ENCODE measurements around the gene MDGA2.

MDGA2 gene

DNA sequence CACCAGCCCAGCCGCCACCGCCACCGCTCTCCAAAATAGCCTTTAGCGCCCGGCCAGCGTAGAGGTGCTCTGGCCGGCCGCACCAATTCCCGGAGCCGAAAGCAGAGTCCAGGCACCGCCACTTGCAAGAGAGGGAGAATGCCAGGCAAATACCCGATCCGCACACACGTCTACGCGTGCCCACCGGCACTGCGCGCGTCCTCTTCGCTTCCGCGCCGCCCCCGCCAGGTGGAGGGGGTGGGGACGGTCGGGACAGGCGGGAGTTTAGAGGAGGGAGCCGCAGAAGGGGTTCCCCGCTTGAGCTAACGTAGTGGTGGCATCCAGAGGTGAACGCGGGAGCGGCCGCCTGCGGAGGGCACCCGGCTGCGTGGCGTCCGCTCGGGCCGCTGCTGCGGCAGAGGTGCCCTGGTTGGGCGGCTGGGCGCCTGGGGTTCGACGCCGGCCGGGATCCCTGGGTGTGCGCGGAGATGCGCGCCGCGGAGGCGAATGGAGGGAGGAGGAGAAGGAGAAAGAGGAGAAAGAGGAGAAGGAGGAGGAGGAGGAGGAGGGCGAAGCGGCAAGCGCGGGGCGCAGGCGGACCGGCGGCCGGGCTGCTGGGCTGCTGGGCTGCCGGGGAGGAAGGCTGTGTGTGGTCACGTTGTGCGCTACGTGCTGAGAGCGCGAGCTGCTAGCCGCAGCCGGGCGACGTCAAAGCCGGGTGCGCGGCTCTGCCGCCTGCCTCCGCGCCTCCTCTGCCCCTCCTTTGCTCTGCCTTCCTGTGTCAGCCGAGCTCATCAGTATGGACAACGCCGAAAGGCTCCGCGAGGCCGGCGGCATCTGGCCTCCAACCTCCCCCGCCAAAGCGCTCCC is at the start of gene MDGA2:
TSS of gene MDGA2 (minus strand) at position 140 of the 849 bp plus-strand sequence.
- DNase-seq (ENCODE audit: low read depth), result peak; percentile 16
- H3K4me3 ChIP-seq (ENCODE audit: low read depth, low read length), result peak within 1 kb of the TSS; percentile 17
- TF ChIP-seq, protein P1, sequence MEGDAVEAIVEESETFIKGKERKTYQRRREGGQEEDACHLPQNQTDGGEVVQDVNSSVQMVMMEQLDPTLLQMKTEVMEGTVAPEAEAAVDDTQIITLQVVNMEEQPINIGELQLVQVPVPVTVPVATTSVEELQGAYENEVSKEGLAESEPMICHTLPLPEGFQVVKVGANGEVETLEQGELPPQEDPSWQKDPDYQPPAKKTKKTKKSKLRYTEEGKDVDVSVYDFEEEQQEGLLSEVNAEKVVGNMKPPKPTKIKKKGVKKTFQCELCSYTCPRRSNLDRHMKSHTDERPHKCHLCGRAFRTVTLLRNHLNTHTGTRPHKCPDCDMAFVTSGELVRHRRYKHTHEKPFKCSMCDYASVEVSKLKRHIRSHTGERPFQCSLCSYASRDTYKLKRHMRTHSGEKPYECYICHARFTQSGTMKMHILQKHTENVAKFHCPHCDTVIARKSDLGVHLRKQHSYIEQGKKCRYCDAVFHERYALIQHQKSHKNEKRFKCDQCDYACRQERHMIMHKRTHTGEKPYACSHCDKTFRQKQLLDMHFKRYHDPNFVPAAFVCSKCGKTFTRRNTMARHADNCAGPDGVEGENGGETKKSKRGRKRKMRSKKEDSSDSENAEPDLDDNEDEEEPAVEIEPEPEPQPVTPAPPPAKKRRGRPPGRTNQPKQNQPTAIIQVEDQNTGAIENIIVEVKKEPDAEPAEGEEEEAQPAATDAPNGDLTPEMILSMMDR (conservative IDR thresholded peaks at IDR 0.05; ENCODE audit: low read depth, low read length), result no peak

DNA sequence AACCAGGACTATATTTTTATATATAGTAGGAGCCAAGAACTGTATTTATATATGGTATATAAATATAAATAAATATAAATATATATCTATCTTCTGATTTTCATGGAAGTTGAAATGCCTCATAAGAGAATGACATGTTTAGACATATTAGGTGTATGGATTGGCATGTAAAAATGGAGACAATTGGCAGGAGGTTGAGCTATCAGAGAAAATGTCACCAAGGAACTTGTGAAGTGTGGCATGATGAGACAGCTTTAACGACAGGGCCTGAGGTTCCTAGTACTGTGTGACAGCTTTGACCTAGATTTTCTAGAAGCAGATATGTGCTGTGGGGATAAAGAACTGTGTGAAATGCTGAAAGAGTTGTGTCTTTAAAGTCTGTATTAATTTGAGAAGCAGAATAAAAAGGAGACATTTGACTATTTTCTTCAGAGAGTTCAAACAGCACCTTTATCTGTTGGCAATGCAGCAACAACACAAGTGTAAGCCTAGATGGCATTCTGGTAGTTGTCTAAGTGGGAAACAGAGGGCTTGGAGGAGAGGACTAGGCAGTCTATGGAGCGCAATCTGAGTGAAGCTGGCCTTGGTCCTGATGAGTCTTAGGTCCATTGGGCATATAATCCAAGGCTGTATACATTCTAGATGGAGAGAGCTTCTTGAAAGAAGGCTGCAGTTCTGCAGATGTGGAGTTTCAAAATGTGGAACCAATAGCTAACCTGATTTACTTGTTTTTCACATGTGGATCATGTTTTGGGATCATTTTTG is 47.7 kb upstream of the MDGA2 start:
- no peak for DNase-seq (ENCODE audit: low read depth)
- TF ChIP-seq, protein P1 (conservative IDR thresholded peaks at IDR 0.05; ENCODE audit: low read depth, low read length), result no peak
- H3K4me3 ChIP-seq (ENCODE audit: low read depth, low read length), result no peak overlapping the region

DNA sequence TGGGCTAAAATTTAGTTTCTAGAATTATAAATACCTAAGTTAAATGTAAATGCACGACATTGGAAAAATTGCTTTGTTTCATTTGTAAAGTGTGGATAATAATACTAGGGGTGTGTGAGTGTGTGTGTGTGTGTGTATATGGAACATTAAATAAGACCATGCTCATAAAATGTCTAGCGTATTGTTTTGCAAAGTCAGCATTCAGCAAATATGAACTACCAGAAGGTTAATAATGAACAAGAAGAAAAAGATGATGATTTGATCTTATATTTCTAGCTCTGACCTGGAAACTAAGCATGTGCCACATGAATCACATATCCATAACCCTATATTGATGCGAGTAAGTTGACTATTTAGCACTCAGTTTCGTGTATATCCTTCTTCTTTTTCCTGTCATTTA is 44.9 kb upstream of the MDGA2 start:
- DNase-seq (ENCODE audit: low read depth), result no peak
- H3K4me3 ChIP-seq (ENCODE audit: low read depth, low read length), result no peak overlapping the region
- TF ChIP-seq, protein P1 (conservative IDR thresholded peaks at IDR 0.05; ENCODE audit: low read depth, low read length), result no peak

DNA sequence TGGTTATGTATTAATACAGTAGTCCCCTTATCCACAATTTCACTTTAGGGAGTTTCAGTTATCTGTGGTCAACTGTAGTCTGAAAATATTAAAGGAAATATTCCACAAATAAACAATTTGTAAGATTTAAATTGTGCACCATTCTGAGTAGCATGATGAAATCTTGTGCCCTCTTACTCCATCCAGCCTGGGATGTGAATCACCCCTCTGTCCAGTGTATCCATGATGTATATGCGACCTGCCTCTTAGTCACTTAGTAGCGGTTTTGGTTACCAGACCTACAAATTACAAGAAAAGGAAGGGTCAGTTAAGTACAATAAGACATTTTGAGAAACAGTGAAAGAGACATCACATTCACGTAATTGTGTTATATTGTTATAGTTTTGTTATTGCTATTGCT is 39.9 kb upstream of the MDGA2 start:
- TF ChIP-seq, protein P1 (conservative IDR thresholded peaks at IDR 0.05; ENCODE audit: low read depth, low read length), result no peak
- peak; percentile 18 for DNase-seq (ENCODE audit: low read depth)
- H3K4me3 ChIP-seq (ENCODE audit: low read depth, low read length), result no peak overlapping the region

DNA sequence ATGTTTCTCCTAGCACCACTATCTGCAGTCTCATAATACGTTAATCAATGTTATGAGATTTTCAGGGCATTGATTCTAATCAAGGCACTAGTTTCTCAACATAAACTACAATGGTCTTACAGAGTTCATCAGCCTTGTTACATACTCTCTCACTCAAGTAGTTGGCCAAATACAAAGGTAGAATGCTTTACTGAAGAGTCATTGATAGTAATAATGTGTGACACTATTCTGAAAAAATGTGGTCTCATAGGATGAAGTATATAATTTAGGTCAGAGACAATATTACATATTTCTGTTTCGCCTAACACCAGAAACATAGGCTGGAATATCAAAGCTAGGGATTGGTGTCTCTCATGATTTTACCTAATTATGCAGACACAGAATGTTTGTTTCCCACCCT is 35.2 kb upstream of the MDGA2 start:
- TF ChIP-seq, protein P1 (conservative IDR thresholded peaks at IDR 0.05; ENCODE audit: low read depth, low read length), result no peak

DNA sequence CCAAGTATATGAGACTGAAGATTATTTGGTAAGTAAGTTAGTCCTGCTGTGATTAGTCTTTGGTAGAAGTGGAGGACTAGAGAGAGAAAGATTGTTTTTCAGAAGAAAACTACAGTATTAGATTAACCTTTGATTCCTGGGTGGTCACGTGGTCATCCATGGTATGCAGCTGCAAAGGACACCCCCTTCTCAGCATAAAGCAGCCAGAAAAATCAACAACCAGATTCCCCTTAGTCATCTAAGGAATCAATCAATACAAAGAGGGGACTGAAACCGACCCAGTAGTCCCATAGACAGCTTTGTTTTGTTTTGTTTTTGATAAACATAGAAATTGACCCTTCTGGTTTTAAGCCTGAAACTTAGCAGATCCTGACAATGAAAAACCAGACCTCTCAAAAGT is 30.3 kb upstream of the MDGA2 start:
- no peak overlapping the region for H3K4me3 ChIP-seq (ENCODE audit: low read depth, low read length)
- DNase-seq (ENCODE audit: low read depth), result no peak
- TF ChIP-seq, protein P1 (conservative IDR thresholded peaks at IDR 0.05; ENCODE audit: low read depth, low read length), result no peak

More for the DNA sequence above, 35.2 kb upstream of the MDGA2 start:
- H3K4me3 ChIP-seq (ENCODE audit: low read depth, low read length), result no peak overlapping the region
- no peak for DNase-seq (ENCODE audit: low read depth)
